K562 (cell line): Measurements from ENCODE around the gene AHCY. TPM values are rescaled to one million over a fixed set of nuclear protein-coding genes. Genes with fewer than 3 reads are reported as not detected.

ENCODE experiments used
- HDAC3 ChIP-seq: fragments of 450-650 bp; IDR thresholded peaks from 2 replicates; pipeline ENCODE4 v1.6.1; 2018; ENCODE audit warnings: borderline replicate concordance, mild to moderate bottlenecking, moderate library complexity; ENCODE audit not compliant: partially characterized antibody
- HNRNPUL1 ChIP-seq: fragments of 200-400 bp; formaldehyde crosslinking; IDR thresholded peaks from 2 replicates; pipeline ENCODE4 v1.6.1; 2017; ENCODE audit warnings: low read length
- MNT ChIP-seq, 2 experiments: fragments of 450-650 bp; conservative IDR thresholded peaks; 2 replicates each; pipeline ENCODE4 v1.6.1; 2017; ENCODE audit warnings: mild to moderate bottlenecking in 2 of 2, moderate library complexity in 2 of 2
- POLR2AphosphoS5 ChIP-seq: IDR thresholded peaks from 2 replicates; pipeline ENCODE4 v1.6.1; 2011; ENCODE audit warnings: mild to moderate bottlenecking, low read depth, low read length, moderate library complexity; ENCODE audit not compliant: control insufficient read depth, insufficient read depth
- RUNX1 ChIP-seq: sonication (generic); IDR thresholded peaks from 2 replicates; pipeline ENCODE4 v1.6.1; 2016; ENCODE audit warnings: antibody characterized with exemption, low read depth
- SIN3B ChIP-seq: fragments of 450-650 bp; IDR thresholded peaks from 2 replicates; pipeline ENCODE4 v1.6.1; 2017; ENCODE audit warnings: low read depth, mild to moderate bottlenecking, moderate library complexity
- SRSF3 ChIP-seq: fragments of 200-400 bp; formaldehyde crosslinking; IDR thresholded peaks from 2 replicates; pipeline ENCODE4 v1.6.1; 2016; ENCODE audit warnings: mild to moderate bottlenecking, low read length, moderate library complexity; ENCODE audit not compliant: insufficient read depth
- USF1 ChIP-seq: sonication (generic); formaldehyde crosslinking; IDR thresholded peaks from 2 replicates; pipeline ENCODE4 v1.9.0; 2022; ENCODE audit warnings: mild to moderate bottlenecking, missing genetic modification reagents
- USF2 ChIP-seq: sonication (generic); formaldehyde crosslinking; IDR thresholded peaks from 2 replicates; pipeline ENCODE4 v1.5.0; 2020; ENCODE audit warnings: missing genetic modification reagents
- ZBTB17 ChIP-seq: fragments of 450-650 bp; formaldehyde crosslinking; IDR thresholded peaks from 2 replicates; pipeline ENCODE4 v1.4.0; 2020; ENCODE audit warnings: mild to moderate bottlenecking
- ZNF224 ChIP-seq: sonication (generic); formaldehyde crosslinking; IDR thresholded peaks from 2 replicates; pipeline ENCODE4 v1.8.0; 2022; ENCODE audit warnings: mild to moderate bottlenecking, missing genetic modification reagents
- ZNF23 ChIP-seq: fragments of 250-450 bp; sonication (Bioruptor Pico); IDR thresholded peaks from 2 replicates; pipeline ENCODE4 v1.4.0; 2020; ENCODE audit warnings: mild to moderate bottlenecking
- ZNF512 ChIP-seq: IDR thresholded peaks from 2 replicates; pipeline ENCODE4 v1.6.1; 2016; ENCODE audit warnings: missing genetic modification characterization, missing compliant biosample characterization
- polyA plus RNA-seq, 8 experiments: library from polyadenylated mRNA; depleted of rRNA in 4 of 8; stranded (reverse) in 5 of 8; unstranded in 3 of 8; fragments of >200 nt; fragmentation: Nextera tagmentation in 2 of 8; fragmentation: Illumina TruSeq in 1 of 8; extraction: Ambion mirVana in 2 of 8; extraction: Trizol in 1 of 8; gene quantifications; 2 replicates each; pipeline versions ENCODE4 v1.2.1 to v1.2.3, GENCODE V29; 2011 to 2014; ENCODE audit warnings: inconsistent platforms in 1 of 8, missing spikeins in 1 of 8
- total RNA-seq, 7 experiments: library from RNA; depleted of rRNA in 6 of 7; stranded (reverse); fragments of >200 nt in 6 of 7; fragmentation: Illumina TruSeq in 2 of 7; extraction: Trizol in 2 of 7; gene quantifications; 2 replicates each; pipeline versions ENCODE4 v1.2.1 to v1.2.3, GENCODE V29; 2011 to 2021; ENCODE audit warnings: low replicate concordance in 1 of 7

The AHCY gene
- total and polyA plus RNA-seq, 9 of the 15 experiments (the other 6 are each of a cell fraction or from before 2014, with no cell fraction given), result 82.5 to 269 (median 190) TPM

GRCh38 chr20:34332262-34332920 is 29.2 kb upstream of the AHCY start (continued):
- TF ChIP-seq USF2 (CRISPR knock-in tag) (peak; percentile 64), ZNF512 (no peak), RUNX1 (no peak), ZBTB17 (CRISPR knock-in tag) (no peak), HDAC3 (no peak), POLR2AphosphoS5 (no peak), USF1 (CRISPR knock-in tag) (peak; percentile 59; the same call in 1 of the 2 replicates), HNRNPUL1 (no peak), MNT (conservative IDR thresholded peaks at IDR 0.05) (no peak), ZNF23 (CRISPR knock-in tag) (no peak), ZNF224 (no peak), SRSF3 (no peak), SIN3B (no peak)
